HuH-7 (cell line): ENCODE results near the gene RPL23.

Experiments used
- DNase-seq: peaks from one replicate; pipeline ENCODE4 v3.0.0; 2011; ENCODE audit warnings: low spot score

RPL23 gene

DNA sequence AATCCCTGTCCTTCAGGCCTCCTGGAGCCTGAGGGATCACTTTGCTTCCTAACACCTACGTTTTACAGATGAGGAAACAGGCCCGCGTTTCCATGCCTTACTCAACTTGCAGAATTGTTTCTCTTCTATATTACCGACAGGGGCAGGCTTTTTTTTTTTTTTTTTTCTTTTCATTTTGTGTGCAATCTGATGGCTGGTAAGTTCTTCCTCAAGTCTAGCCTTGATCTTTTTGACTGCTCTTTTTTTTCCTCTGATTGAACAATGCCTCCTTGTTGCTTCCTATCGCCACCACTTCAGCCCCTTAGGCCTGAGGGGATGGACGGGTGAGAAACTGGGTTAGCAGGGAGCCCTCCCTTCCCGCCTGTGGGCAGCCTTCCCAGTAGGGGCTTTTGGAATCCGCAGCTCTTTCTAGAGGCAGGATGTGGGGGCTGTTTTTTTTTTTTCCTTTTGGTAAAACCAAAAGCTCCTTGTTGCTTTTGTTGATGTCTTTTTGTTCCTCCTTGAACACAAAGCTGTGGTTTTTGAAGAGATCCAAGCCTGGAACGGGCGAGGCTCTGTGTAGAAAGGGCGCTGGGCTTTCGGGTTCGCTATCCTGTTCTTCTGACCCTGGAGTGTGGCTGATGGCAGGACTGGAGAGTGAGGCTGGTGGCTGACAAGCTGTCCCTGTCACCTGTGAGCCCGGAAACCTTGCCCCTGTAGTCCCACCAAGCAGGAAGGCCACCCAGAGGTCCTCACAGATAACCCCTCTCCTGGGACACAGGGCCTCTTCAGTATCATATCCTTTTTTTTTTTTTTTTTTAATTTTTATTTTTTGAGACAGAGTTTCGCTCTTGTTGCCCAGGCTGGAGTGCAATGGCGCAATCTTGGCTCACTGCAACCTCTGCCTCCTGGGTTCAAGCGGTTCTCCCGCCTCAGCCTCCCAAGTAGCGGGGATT, 30.3 kb upstream of the RPL23 start:
- DNase-seq: no peak

DNA sequence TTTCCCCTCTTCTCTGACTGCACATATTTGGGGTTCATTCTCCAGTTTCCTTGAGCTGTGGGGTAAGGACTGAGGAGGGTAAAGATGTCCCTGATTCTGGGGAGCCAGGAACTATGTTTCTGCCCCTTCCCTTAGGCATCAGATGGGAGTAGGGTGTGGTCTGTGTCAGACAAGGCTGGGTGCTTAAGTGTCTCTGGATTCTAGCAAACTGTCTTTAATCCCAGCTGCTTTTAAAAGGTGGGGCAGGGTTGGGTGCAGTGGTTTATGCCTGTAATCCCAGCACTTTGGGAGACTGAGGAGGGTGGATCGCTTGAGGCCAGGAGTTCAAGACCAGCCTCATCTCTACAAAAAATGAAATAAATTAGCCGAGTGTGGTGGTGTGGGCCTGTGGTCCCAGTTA, 29.3 kb upstream of the RPL23 start:
- no peak for DNase-seq

DNA sequence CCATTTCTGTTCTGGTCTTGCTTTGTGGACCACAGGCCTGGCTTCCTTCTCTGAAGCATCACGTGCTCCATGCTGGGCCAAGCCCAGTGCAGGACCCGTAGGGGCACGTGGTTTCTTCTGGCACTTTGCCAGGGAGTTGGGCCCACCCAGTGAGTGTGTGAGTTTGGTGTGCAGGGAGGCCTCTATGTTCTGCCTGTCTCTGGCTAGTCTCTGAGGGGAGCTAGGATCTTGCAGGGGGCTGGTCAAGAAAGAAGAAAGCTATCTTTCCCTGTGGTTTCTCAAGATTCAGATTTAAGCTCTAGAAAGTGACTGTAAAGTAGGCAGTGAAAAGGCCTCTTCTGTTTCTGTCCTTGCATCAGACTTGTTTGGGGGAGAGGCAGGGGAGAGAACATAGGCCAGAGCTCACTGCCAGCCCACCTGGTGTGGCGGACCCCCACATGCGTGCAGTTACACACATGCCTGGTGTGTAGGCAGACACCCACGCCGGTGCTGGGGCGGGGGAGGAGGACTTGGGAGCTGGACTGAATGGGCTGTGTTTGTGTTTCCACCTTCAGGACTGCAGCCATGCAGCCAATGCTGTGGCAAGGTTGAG, 28.2 kb upstream of the RPL23 start:
- no peak for DNase-seq

DNA sequence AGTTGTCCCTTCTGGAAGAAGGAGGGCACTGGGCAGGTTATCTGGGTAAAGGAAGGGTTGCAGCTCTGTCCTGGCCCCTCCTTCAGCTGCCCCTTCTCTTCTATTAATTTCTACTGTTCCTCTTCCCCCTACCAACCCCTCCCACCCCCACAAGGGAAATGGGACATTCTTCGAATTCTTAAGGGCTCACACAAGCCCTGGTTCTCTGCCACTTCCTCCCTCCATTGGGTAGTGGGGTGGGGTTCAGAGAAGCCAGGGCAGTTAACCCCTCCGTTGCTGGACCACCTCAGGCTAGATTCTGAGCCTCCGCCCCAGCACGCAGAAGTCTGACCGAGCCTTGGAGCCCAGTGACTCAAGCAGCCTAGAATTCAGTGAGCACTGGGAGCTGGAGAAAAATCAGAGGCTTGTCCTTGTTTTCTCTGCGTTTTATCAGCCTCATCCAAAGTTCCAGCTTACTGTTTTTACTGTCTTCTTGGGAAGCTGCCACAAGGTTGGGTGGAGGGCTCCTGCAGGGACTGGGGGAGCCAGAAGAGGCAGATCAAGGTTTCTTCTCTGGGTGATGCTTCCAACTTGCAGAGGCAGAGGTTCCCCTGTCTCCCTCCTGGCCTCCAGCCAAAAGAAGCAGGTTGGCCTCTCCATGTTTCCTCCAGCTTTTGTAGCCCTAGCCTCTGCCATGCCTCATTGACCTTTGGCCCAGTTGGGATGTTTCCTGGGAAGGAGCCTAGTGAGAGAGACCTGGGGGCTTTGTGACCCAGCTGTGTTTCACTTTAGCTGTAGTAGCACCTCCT, 26.6 kb upstream of the RPL23 start:
- no peak for DNase-seq

DNA sequence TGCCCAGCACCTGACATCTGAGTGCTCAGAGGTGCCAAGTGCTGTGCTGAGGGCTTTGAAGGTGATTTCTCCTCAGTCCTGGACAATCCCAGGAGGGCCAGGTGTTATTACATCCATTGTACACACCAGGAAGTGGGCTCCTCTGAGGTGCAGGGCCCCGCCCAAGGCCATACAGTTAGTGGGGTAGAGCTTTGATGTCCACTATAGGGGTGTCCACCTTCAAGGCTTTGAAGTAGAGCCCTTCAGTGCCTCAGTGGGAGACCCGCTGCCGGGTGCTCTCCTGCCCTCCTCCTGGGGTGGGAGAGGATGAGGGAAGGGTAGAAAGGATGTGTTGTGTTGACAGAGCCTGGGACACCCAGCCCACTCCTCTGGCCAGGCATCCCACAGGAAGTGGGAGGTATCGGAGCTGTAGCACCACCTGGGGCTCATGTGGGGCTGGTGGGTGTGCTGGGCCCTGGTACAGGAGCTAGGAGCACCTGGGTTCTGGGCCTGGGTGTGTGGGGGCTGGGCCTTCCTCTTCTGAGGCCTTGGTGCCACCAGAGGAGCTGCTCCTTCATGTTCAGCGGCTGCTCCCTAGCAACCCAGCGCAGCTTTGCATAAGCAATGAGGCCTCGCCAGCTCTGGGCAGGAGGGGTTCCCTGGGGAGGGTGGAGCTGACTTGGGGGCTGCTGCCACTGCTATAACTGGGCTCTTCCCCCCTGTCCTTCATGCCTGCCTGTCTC, 23.8 kb upstream of the RPL23 start:
- no peak for DNase-seq

DNA sequence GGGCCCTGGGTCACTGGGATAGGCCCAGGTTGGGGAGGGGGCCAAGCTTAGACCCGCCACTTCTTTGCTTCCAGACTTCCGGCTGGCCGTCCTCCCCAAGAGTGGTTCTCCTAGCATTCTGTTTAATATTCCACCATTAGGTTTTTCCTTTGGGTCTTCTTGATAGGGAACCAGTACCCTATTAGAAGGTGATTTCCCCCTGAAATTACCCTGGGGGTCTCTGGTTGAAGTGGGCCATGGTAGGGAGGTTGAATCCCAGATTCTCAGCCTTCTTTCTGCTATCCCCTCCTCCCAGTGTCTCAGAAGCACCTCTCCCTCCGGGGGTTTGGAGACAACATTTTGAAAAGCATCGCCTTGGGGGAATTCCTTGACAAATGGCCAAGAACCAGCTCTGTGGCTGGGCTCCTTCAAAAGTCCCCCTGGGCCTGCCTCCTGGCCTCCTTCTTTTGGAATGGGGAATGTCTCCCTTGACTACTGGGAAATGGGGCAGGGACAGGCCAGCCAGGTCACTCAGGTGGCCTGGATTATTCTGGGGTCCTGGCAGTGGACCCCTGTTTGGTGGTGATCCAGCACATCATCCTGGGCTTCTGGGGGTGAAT, 22.1 kb upstream of the RPL23 start:
- no peak for DNase-seq

DNA sequence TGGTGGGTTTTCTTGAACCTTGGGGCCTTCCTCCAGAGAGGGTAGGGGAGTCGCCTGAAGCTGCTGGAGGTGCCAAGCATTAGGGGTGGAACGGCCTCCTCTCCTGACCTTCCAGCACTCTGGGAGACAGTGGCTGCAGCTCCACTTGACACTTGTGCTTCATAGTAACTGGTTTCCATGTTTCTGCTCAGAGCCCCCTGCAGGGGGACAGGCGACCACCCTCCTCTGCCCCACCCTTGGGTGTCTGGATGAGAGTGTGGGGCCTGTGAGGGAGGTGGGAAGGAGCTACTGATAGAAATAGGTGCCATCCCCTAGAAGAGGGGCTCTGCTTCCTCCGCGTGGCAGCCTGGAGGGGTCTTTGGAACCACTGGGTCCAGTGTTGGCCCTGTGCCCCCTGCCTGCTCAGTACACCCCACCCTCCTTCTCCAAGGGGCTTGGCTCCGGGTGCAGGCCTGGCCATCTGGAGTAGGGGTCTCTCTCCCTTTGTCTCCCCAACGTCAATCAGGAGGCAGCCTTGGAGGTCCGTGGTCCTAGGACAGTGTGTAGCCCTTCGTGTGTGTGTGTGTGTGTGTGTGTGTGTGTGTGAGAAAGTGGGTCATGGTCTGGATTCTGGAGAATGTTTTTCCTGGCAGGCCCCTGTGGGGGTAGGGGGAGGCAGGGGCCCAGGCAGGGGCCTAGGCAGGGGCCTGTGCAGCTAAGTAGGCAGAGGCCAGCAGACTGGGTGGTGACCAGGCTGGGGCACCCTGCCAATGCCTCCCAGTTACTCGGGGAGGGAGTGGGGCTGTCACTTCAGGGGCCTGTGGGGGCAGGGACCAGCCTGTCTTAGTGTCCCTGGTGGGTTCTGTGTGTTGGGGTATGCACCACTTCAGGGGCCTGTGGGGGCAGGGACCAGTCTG, 21.2 kb upstream of the RPL23 start:
- DNase-seq: no peak

DNA sequence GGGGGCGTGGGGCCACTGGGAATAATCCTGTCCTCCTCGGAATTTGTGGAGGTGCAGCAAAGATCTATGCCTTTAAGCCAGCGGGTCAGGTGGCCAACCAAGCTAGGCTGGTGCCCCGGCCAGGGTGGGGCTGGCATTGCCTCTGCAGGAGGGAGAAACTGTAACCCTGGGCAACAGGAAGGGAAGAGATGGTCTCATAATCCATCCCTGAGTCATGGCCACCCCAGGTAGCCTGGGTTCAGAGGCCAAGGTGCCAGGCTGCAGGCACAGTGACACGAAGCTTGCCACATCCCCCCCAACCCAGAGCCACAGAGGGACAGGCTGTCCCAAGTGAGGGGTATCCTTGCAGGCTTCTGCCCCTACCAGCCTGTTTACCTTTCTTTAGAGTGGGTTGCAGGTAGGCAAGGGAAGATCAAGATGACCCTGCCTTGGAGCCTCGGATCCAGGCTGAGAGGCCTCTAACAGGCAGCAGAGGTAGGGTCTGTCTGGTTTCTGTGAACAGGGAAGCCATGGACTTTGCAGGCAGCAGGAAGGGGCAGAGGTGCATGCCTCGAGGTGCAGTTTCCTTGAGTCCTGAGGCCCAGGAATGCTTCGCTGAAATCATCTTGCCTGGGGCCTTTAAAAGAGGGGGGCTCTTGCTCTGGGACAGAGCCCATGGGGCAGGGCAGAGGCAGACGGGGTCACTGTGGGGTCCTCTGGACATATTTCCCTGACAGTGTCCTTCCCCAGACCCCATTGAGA, 20.3 kb upstream of the RPL23 start:
- DNase-seq: no peak

DNA sequence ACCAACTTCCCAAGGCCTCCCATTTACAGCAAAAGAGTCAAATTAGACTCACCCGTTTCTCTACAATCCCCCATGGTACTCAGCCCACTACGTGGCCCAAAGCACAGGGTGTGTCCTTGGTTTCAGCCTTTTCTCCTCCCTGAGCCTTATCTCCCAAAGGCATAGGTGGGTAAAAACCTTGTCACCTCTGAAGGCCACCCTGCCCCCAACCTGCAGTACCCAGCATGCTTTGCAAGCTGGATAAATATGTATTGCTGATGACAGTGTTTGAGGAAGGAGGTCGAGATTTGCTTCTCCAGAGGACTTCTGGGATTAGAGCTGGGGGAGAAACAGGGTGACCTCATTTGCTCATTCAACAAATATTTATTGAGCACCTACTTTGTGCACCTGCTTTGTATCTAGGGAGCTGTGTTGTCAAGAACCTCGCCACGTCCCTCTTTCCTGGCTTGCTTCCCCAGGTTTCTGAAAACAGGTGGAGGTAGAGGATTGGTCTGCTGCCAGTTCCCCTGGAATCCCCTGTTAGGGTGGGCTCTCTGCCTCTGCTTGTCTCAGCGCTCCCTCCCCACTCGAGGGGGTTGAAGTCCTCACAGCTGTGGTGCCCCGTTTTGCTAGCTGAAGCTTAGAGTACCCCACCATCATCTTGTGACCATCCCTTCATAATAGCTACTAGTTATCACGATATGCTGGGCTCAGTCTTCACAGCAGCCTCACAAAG, 19.3 kb upstream of the RPL23 start:
- DNase-seq: no peak

DNA sequence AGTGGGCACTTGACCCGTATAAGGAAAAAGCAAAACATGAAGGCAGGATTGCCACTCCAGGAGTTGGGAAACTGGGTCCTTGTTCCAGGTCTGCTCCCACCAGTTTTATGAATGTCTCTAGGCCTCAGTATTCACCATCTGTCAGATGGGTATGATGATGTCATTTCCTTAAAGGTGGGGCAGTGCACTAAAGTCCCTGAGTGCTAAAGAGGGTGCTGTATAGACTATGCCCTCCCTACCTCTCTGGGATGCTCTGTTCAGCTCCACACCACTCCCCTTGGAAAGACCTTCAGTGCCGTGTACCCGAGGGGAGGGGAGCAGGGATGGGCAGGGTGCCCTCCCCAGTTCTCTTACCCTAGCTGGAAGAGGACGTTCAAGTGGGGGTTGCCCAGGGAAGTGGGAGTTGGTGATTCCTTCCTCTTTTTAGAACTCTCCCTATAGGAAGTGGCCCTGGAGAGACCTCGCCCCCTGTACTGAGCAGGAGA, 18.5 kb upstream of the RPL23 start:
- DNase-seq: no peak

DNA sequence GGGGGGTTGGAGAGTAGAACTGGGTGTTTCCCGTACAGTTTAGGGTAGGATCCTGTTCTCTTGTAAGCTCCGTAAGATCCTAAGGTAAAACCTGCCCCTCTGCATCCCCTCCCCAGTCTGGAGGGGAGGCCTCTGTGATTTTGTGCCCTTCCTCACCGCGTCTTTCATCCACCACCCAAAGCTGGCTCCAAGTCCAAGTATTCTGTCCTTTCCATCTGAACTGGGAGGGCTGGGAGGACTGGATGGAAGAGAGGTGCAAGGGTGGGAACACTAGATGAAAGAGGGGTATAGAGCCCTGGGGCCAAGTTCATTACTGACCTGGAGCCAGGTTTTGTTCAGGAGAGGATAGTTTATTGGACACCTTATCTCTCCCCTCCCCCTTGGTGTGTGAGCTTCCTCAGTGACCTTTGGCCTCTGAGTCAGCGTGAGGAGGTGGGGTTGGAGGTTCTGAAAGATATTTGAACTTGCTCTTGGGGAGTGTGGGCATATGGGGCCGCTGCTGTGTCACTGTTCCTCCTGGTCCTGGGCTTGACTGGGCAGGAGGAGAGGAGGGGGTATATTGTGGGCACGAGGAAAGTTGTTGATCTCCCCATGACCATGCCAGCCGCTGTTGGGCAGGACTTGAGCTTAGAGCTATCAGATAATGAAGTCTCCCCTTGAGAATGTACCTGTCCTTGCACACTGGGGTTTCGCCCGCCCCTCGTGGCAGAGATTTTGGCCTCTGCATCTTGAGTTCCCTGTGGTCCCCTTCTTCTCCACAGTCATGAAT, 17.9 kb upstream of the RPL23 start:
- DNase-seq: peak; percentile 81

DNA sequence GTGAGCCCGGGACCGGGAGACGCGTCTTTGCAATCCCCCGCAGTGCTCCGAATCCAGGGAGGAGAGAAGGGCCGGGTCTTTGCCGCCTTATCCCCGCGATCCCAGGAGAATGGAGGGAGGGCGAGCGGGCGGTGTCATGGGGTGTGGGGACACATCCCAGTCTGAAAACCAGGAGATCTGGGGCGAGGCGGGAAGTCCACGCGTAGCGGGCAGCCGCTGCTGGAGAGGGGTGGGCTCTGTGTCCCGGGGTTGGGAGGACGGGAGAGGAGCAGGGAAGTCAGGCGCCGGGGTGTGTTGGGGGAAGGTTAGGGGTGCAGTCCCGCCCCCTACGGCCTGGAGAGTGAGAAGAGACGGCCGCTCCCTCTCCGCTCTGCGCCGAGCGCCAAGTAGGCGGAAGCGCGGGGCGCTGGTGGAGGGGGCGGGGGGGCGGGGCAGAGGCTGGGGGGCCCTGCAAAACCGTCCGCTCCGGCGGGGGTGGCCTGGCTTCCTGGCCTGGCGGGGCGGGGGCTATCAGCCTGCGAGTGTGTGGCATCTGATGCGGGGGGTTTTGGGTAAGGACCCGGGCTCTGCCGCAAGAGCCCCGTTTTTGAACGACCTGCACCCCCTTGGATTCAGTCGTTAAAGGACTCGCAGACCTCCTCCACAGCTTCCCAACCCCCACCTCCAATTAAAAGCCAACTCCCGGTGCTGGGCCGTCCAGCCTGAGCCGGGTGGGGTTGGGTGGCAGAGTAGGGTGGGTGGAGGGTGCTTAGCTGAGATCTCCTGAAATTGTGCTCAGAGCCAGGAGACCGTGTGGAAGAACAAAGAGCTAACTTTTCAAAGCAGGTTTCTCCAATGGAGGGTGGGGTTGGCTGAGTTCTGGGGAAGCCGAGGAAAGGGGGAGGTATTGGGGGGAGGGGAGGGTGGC, 17.0 kb upstream of the RPL23 start:
- peak; percentile 37 for DNase-seq

DNA sequence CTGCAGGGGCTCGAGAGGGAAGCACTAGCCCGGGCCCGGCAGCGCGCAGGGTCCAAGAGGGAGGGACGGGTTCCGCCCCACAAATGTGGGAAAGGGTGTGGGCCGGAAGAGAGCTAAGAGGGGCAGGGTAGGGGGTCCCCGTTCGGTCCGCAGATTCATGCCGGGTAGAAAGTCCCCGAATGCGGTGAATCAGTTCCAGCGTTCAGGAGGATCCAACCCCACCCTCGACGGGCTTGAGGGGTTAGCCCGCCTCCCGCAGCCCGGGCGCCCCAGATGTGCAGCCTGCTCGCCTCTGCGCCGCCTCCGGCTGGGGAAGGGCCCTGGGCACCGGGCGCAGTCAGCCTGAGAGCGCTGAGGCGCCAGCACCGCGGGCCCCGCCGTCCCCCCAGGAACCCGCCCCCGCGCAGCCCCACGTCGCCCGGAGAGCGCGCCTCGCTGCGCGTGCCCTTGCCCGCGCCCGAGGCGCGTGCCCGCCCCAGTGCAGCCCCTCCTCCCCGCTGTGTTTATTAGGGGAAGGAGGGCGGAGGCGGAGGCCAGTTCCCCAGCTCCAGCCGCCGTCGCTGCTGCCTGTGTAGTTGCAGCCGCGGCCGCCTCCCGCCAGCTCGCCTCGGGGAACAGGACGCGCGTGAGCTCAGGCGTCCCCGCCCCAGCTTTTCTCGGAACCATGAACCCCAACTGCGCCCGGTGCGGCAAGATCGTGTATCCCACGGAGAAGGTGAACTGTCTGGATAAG, 16.2 kb upstream of the RPL23 start, which contains the start of gene LASP1:
TSS of gene LASP1 (plus strand) at position 533 of the 733 bp plus-strand sequence. CDS start at position 665, 132 bp downstream.
- DNase-seq: peak; percentile 87

DNA sequence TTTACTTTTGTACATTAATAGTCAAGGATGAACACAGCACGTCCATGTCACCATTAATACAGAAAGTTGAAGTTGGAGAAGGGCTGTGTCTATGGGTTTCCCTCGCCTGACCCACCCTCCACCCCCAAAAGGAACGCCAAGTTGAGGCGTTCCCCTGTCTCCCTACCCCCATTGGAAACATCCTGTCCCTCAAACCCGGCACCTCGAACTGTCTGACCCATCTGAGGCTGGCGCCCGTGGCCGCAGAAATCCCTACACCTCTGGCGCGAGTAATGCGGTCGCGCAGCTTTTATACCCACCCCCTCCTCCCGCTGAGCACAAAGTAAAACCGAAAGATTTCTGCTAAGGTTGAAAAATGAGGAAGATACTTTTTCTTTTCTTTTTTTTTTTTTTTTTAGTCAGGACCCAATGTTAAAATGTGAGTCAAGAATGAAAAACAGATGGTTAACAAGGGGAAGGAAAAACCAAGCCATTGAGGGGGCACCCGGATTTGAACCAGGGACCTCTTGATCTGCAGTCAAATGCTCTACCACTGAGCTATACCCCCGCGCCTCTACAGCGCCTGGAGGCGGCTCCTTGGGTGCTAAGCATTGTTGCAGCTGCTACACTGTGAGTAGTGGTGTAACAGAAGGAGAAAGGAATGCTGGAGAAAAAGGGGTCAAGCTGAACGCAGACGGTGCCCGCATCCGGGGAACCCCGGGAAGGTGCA, 15.4 kb upstream of the RPL23 start:
- DNase-seq: peak; percentile 64

DNA sequence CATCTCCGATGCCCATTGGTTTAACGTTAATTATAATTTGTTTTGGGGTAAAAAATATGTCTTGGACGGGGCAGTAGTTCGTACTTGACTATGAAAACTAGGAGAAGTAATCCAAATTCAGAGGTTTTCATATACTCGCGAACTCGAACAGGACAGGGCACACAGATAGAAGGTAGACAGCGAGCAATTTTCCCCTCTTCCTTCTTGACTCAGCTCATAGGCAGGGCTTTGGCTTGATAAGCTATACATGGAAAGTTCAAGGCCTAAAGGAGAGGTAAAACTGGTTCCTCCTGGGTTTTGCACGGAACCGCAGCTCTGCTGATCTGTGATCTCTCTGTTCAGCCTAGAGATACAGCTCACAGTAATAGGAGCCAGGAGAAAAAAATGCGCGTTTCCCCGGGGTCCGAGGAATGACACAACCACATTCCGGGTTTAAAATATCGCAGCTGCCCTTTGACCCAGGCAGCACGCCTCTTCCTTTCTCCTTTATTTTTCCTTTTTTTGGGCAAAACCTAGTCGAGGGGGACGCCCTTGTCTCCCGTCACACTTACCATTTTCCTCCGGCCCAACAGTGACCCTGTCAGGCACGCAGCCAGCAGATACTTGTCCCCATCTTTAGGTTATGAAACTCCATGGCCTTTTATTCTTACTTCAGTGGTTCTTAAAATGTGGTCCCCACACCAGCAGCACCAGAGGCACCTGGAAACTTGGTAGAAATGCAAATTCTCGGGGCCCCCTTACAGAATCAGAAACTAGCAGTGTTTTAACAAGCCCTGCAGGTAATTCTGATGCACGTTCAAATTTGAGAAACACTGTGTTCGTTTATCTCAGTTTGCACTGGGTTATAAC, 14.7 kb upstream of the RPL23 start:
- DNase-seq: no peak
